HG03575 (cell line): ENCODE results near the gene EYA2.

Source experiments
- ATAC-seq: cut with Tn5 transposase; IDR thresholded peaks from one replicate; pipeline ENCODE4 v1.9.1; 2021; ENCODE audit not compliant: unreplicated experiment, insufficient number of reproducible peaks, low FRiP score; ENCODE audit errors: extremely low read depth

Gene EYA2

DNA sequence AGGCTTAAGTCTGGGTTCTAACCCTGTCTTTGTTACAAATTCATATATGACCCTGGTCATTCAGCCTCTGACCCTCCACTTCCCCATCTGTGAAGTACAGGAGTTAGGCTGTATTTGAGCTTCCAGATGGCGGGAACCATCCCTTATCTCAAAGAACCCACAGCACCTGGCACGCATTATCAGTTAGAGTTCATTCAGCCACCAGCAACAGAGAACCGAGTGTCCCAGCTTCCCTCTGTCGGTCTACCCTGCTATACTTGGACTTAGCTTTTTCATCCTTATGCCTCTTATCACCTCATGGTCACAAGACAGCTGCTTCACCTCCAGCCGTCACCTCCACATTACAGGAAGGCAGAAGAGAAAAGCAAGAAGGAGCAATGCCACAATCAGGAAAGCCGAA lies 147.8 kb downstream of the EYA2 start:
- ATAC-seq, result no peak

- no peak for ATAC-seq
Measured at GRCh38 chr20:47043086-47043485, 148.4 kb downstream of the EYA2 start.

DNA sequence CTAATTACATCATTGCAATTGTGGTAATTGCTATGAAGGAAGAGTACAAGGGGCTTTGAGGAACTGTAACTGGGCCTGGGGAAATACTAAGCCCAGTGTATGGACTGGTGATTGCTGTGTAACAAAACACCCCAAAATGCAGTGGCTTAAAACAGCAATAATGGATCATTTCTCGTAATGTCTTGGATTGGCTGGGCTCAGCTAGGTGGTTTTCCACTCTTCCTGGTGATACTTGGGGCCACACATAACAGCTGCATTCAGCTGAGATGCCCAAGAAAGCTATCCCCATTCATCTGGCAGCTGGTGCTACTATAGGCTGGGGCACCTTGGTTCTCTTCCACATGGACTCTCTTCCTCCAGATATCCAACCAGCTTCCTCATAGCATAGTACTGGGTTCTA lies 150.3 kb downstream of the EYA2 start:
- no peak for ATAC-seq

GRCh38 chr20:47048054-47048453 lies 153.4 kb downstream of the EYA2 start:
- ATAC-seq, result no peak

- ATAC-seq, result no peak
Measured at GRCh38 chr20:47049771-47050170, 155.1 kb downstream of the EYA2 start.

DNA sequence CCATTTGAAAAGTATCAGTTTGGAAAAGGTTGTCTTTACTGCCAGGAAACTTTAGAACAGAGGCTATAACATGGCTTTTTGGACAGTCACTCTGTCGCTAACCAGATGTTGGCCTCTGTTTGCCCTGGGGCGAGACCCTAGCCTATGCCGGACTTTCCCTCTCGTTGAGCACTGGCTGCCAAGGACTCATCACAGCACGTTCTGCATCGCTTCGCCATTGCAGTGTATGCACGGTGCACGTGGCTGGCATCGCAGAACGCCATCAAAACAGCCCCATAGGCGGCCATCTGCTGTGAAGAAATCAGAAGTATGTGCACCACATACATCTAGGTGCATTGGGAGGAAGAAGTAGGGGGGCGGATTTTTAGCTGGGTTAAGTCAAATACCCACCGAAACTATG lies 156.4 kb downstream of the EYA2 start:
- no peak for ATAC-seq

DNA sequence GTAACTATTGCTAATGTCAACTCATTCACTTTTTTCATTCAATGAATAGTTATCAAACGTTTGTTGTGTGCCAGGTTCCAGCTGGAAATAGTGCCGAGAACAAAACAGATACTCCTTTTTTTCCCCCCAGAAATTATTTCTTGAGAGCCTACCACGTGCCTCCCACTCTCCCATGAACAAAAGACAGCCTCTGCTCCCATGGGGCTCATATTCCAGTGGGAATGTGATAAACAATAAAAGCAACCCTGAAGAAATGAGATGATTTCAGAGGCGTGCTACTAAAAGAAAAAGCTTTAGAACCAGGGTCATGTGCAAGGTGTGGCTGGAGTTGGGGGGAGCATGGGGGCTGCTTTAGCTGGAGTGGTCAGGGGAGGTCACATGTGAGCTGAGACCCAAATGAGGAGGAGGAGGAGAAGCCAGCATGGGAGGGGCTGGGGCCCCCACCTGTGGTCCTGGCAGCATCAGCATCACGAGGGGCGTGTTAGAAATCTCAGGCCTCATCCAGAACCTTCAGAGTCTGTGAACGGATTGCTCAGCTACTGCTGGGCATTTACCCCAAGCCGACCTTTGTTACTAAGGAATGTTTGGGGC lies 157.4 kb downstream of the EYA2 start:
- no peak for ATAC-seq

- ATAC-seq, result no peak
Measured at GRCh38 chr20:47054506-47054905, 159.9 kb downstream of the EYA2 start.

- ATAC-seq, result no peak
Measured at GRCh38 chr20:47054945-47055344, 160.3 kb downstream of the EYA2 start.

- no peak for ATAC-seq
Measured at GRCh38 chr20:47055699-47056369, 161.2 kb downstream of the EYA2 start.

DNA sequence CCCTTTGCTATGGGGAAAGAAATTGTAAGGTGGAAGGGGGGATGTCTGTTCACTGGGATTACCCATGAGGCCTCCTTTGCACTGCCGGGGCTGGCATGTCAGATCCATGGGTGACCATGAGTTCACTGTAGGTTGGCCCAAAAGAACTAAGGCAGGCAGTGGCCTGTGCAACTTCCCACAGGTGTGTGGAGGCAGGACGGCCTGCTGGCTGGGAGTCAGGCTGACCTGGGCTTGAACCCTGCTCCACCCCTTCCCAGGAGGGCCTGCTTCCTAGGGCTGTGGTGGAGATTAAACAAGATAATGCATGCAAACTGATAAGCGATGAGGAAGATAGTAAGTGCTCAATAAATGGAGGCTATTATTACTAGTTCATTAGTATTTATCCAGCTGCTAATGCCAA lies 163.0 kb downstream of the EYA2 start:
- ATAC-seq, result no peak

DNA sequence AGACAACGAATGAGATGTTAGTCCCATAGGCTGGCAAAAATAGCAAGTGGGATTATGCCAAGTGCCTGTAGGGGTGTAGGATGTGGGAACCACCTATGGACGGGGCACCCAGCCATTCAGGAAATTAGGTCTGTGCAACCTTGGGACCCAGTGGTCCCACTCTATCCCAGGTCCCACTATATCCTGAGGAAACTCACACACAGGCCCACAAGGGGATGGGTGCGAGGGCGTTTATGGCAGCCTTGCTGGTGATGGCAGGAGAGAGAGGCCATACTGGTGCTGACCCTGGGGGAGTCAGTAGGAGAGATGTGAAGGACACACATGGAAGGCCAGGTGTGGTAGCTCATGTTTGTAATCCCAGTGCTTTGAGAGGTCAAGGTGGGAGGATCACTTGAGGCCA lies 163.6 kb downstream of the EYA2 start:
- ATAC-seq, result no peak

- ATAC-seq, result no peak
Measured at GRCh38 chr20:47059536-47059935, 164.9 kb downstream of the EYA2 start.

DNA sequence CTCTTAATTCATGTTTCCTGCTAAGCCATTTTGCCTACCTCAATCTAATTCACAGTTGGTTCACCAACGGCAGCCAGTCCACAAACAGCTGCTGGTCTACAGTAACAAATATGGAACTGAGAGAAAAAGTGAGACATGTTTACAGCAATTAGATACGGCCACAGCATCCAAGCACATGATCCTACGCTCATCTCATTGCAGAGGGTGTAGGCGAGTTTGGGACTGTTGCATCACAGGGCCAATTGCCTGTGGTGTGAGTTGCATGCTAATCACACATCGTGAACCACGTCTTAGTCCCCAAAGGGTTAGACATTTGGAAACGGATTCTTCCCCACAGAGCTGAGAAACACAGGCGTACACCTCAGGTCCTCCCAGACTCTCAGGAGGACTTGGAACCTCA lies 166.9 kb downstream of the EYA2 start:
- ATAC-seq, result no peak

DNA sequence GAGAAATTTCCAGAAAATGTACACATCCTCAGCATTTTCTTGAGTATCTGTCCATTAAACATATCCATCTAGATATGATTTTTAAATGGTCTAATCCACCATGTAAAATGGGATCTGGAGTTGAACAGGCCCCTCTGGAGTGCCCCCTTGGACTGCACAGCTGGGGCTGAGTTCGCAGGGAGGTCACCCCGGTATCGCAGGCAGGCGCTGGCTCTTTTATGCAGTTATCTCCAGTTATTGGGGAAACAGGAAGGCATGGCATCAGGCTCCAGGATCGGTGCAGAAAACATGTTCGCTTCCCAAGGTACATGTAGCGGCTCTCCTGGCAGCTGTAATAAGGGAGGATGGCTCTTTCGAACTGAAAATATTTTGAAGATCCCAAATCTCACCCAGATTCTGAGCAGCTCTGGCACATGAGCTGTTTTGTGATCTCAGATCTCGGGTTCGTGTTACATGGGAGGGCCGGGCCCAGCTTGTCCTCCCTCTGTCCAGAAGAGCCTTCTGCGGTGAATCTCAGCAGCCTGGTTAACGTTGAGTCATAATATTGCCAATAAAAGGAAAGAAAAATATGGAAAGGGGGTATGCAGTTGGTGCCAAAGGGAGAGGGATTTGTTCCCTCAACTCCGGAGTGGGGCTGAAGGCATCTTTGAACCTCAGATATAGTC lies 167.7 kb downstream of the EYA2 start:
- ATAC-seq, result no peak

- no peak for ATAC-seq
Measured at GRCh38 chr20:47063407-47063806, 168.8 kb downstream of the EYA2 start.

GRCh38 chr20:47063808-47064207 lies 169.2 kb downstream of the EYA2 start:
- ATAC-seq, result no peak

DNA sequence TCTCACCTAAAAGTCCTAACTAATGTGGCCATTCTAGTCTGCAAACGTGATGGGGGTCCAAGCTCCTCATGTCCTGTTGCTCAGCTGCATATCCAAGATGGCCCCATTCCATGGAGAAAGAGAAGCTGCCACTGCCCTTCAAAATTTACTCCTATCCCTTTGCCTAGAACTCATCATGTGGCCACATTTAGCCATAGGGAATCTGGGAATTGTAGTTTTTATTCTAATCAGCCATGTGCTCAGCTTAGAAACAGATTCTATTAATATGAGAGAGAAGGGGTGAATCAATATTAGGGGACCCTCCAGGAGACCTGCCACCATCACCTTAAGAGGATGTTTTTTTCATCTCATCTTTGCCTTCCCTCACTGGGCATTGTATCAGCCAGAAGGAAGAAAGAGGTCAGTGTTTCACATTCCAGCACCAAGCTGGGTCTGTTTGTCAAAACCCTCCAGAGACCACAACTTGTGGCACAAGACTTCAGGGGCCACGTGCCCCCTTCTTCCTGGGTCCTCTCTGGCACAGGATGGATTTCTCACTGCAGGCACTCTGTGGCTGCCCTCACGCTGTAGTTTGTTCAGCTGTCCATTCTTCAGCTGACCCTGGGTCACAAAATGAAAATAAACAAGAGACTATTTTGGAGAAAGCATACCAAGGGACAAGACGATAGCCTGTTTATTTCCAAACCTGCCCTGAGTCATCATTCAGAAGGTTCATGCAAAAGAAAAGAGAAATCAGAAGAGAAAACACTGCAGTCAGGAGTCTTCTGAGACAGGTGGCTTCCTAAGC lies 172.0 kb downstream of the EYA2 start:
- ATAC-seq, result no peak

DNA sequence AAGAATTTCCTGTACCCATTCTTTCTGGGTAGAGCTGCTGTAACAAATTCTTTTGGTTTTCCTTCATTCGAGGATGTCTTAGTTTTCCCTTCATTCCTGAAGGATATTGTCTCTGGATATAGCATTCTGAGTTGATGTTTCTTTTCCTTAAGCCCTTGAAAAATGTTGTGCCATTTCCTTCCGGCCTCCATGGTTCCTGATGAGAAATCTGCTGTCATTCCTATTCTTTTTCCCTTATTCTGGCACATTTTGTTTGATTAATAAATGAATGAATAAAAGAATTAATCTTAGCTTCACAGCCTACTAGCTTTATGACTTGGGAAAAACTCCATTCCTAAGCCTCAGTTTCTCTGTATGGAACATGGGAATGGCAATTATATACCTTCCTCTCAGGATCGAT lies 173.1 kb downstream of the EYA2 start:
- no peak for ATAC-seq

DNA sequence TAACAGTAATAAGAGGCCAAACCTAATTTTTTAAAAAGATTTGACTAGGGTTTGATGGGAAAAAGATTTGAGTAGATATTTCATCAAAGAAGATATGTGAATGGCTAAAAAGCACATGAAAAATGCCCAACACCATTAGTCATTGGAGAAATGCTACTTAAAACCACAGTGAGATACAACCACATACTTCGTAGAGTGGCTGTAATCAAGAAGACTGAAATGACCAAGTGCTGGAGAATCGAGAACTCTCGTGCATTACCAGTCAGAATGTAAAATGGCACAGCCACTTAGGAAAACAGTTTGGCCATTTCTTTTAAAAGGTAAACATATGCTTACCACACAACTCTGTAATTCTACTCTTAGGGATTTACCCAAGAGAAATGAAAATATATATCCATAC lies 175.5 kb downstream of the EYA2 start:
- no peak for ATAC-seq
